Muscle of leg (tissue), 11 donors: Measurements from ENCODE around the gene TSPAN18. TPM values are rescaled to one million over a fixed set of nuclear protein-coding genes. Genes with fewer than 3 reads are reported as not detected.
A peak's percentile ranks its signal among the peaks of the same experiment; 100 is the strongest.

Experiments used
- DNase-seq: peaks from one replicate; pipeline ENCODE4 v3.0.0; 2013
- H3K27ac ChIP-seq: one replicate; pipeline ENCODE4 v1.5.1; 2013; ENCODE audit warnings: mild to moderate bottlenecking, low read length, control low read depth
- H3K27me3 ChIP-seq: one replicate; pipeline ENCODE4 v1.6.1; 2013; ENCODE audit warnings: low read length; ENCODE audit not compliant: control insufficient read depth, insufficient read depth
- H3K36me3 ChIP-seq: one replicate; pipeline ENCODE4 v1.6.1; 2013; ENCODE audit warnings: low read length; ENCODE audit not compliant: control insufficient read depth, insufficient read depth
- H3K4me1 ChIP-seq: one replicate; pipeline ENCODE4 v1.6.1; 2013; ENCODE audit warnings: low read length; ENCODE audit not compliant: control insufficient read depth, insufficient read depth
- H3K4me3 ChIP-seq: one replicate; pipeline ENCODE4 v1.5.1; 2013; ENCODE audit warnings: low read length, control low read depth
- H3K9me3 ChIP-seq: replicated peaks from 2 replicates; pipeline ENCODE4 v1.6.1; 2013; ENCODE audit warnings: low read depth, low read length; ENCODE audit not compliant: control insufficient read depth
- WGBS: methylation state at CpG from one replicate; pipeline ENCODE4 v1.1.5; 2013; ENCODE audit warnings: missing lambda C conversion rate; ENCODE audit not compliant: insufficient coverage; 5-methylcytosine and 5-hydroxymethylcytosine counted together
- polyA plus RNA-seq, 8 donors: library from polyadenylated mRNA; unstranded; fragments of 120-200 nt; gene quantifications; one replicate each; pipeline versions ENCODE4 v1.2.1 to v1.2.3, GENCODE V29; 2013; ENCODE audit warnings: inconsistent platforms in 1 of 8, low replicate concordance in 1 of 8; ENCODE audit not compliant: insufficient read length in 8 of 8, insufficient read depth in 1 of 8
- total RNA-seq: library from RNA; stranded (reverse); fragments of 120-200 nt; gene quantifications from one replicate; pipeline ENCODE4 v1.2.4, GENCODE V29; 2013

TSPAN18 gene
- total and polyA plus RNA-seq, 9 donors: 15.2 to 63.9 (median 44.0) TPM

DNA sequence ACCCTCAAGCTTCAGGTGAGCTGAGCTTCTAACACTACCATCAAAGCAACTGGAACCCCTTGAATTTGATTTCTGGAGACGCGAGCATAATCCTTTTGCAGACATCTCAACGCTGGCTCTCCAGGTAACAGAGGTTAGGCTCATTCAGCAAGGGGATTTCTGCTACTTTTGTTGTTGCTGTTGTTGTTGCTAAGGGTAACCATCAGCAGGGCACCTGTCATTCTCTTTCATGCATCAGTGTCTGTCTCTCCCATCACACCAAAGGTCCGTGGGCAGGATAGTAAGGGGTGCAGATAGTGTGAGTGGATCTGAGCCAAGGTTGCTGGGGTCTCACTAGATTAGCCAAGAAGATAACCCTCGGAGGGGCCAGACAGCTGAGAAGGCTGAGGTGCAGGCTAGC lies 133.6 kb downstream of the TSPAN18 start:
- WGBS: 89% methylated on average over 1 of the region's 5 CpGs
- Histone ChIP-seq H3K9me3 (no peaks in the 10 kb centered on the region), H3K27me3 (peaks cover 5% of the 10 kb centered on the region), H3K4me3 (no peak overlapping the region), H3K4me1 (peaks cover 28% of the 10 kb centered on the region), H3K36me3 (peaks cover 10% of the 10 kb centered on the region), H3K27ac (no peak overlapping the region)
- no peak for DNase-seq

DNA sequence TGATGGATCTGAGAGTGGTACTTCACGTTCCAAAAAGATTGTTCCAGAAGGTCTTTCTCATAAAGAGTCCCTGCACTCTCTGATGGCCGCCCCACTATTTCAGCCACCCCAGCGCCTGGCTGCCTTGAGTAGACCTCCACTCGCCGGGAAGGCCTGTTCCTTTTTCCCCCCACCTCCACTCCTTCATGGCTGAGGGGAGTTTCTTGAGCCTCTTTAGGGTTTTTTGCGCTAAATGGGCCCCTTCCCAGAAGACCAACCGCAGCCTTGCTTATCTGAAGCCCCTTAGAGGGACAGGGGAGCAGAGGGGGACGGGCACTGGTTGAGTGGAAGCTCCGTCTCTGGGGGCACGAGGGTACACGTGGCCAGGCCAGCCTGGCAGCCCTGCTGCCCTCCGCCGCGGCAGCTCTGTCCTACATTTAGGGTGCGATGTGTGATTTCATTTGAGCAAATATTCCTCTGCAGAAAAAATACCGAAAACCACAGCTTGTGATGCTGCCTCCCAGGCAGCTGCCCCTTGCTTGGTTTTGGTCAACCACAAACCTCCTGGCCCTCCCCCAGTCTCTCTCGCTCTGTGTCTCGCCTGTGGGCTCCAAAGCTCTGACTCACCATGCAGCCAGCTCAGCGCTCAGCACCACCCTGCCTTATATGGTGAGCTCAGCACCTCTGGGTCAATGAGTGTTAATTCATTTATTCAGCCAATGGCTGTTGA lies 135.2 kb downstream of the TSPAN18 start:
- H3K4me1 ChIP-seq: peaks cover 42% of the 10 kb centered on the region
- H3K4me3 ChIP-seq: no peak overlapping the region
- no peaks in the 10 kb centered on the region for H3K9me3 ChIP-seq
- DNase-seq: peak; percentile 66
- peaks cover 10% of the 10 kb centered on the region for H3K36me3 ChIP-seq
- peak overlapping the region; percentile 20 for H3K27ac ChIP-seq
- 75% methylated on average over 11 of the region's 19 CpGs for WGBS
- H3K27me3 ChIP-seq: peaks cover 5% of the 10 kb centered on the region

DNA sequence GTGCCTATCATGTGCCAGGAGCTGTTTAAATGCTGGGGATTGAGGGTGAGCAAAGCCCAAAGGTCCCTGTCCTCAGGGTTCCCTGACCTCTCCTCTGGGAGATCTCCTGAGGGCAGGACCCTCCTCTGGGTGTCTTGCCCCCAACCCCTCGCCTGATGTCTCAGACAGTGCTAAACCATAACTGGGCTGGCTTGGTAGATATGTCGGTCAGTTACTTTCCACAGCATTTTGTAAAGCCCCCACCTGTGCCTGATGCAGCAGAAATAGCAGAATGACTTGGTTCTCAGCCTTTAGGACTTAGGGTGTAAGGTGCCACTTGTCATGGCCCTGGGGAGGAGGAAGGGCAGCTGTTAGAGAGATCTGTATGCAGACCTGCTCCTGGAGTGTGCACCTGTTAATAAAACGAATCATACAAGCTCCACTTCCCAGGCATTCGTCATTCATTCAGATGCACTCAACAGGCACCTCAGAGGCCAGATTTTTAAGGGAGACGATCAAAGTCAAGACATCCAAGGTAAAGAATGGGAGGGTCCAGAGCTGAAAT lies 135.9 kb downstream of the TSPAN18 start:
- H3K4me3 ChIP-seq: no peak overlapping the region
- H3K4me1 ChIP-seq: peaks cover 44% of the 10 kb centered on the region
- H3K36me3 ChIP-seq: peaks cover 10% of the 10 kb centered on the region
- H3K27ac ChIP-seq: no peak overlapping the region
- H3K27me3 ChIP-seq: peaks cover 5% of the 10 kb centered on the region
- DNase-seq: no peak
- 76% methylated on average over 3 of the region's 5 CpGs for WGBS
- H3K9me3 ChIP-seq: no peaks in the 10 kb centered on the region

DNA sequence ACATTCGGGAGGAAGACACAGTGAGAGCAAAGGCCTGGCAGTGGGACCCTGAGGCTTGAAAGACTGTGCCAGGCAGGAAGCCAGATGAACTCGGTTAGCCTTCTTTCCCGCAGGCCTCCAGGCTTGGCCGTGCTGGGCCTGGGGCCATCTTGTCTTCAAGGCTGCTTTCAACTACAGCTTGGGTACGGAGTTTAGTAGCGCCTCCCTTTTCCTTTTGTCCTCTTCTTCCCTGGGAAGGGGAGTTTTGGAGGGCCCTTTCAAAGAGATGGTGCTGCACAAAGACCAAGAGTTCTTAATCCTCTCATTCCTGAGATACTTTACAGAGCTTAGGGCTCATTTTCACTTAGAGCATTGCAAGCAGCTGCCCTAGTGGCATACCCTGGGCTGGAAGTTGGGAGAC lies 136.5 kb downstream of the TSPAN18 start:
- Histone ChIP-seq H3K4me3 (no peak overlapping the region), H3K36me3 (peaks cover 8% of the 10 kb centered on the region), H3K27me3 (peaks cover 3% of the 10 kb centered on the region), H3K27ac (peak overlapping the region; percentile 24), H3K4me1 (peaks cover 46% of the 10 kb centered on the region), H3K9me3 (no peaks in the 10 kb centered on the region)
- WGBS: 69% methylated on average over 3 of the region's 6 CpGs
- DNase-seq: no peak

DNA sequence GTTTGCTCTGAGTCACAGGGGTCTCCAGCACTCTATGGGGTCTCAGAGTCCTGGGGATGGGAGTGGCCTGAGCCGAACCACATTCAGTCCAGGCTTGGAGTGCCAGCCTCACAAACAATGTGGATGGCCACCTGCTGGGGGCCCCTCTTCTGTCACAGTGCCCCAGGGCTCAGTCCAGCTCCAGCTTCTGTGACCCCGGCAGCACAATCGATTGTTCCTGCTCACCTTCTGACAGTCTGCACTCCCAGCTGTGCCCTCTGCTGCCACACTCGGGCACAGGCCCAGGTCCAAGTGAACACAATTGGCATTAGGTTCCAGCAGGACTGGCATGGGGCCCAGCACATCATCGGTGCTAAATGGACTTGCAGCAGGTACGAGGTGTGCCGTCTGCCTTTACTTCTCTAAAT lies 139.1 kb downstream of the TSPAN18 start:
- Histone ChIP-seq H3K36me3 (peaks cover 3% of the 10 kb centered on the region), H3K4me1 (peaks cover 51% of the 10 kb centered on the region), H3K9me3 (no peaks in the 10 kb centered on the region), H3K27ac (no peak overlapping the region), H3K4me3 (no peak overlapping the region), H3K27me3 (no peaks in the 10 kb centered on the region)
- no peak for DNase-seq
- WGBS: 71% methylated on average over 4 of the region's 7 CpGs

DNA sequence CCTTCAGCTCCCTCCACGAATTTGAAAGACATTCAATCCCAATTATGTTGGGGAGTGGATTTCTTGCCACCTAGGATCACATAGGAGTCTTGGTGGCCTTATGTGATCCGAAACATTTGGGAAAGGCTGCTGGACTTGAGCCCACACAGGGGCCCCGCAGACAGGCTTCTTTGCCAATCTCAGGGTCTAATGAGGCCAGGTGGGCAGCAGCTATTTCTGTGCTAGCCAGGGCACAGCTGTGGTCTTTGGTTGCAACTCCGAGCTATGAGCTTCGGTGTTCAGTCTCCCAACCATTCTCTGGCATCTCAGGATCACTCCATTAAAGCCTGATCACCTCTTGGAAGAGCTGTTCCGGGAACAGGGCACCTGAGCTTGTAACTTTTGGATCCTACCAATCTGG lies 139.5 kb downstream of the TSPAN18 start:
- WGBS: 70% methylated on average over 5 of the region's 6 CpGs
- no peaks in the 10 kb centered on the region for H3K9me3 ChIP-seq
- H3K36me3 ChIP-seq: peaks cover 3% of the 10 kb centered on the region
- no peak for DNase-seq
- no peaks in the 10 kb centered on the region for H3K27me3 ChIP-seq
- H3K4me3 ChIP-seq: no peak overlapping the region
- H3K4me1 ChIP-seq: peaks cover 51% of the 10 kb centered on the region
- H3K27ac ChIP-seq: no peak overlapping the region

DNA sequence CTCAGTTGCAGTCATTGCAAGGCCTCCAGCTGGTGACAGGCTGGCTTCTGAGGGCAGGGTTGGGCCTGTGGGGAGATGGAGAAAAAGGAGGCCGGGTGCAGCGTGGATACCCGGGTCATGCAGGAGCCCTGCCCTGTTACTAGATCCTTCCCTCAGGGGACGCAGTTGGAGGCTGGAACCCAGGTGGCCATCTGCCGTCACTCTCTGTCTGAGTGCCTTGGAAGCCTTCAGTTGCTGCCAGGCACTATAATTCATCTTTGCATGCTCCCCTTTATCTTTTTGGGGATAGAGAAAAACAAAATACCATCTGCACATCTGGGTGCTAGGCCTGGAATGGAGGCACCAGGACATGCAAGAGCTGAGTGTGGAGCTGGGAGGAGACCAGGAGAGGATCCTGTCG lies 141.3 kb downstream of the TSPAN18 start:
- peaks cover 36% of the 10 kb centered on the region for H3K4me1 ChIP-seq
- WGBS: 87% methylated on average over 5 of the region's 6 CpGs
- H3K4me3 ChIP-seq: no peak overlapping the region
- H3K9me3 ChIP-seq: no peaks in the 10 kb centered on the region
- DNase-seq: no peak
- no peaks in the 10 kb centered on the region for H3K36me3 ChIP-seq
- H3K27me3 ChIP-seq: no peaks in the 10 kb centered on the region
- H3K27ac ChIP-seq: no peak overlapping the region

DNA sequence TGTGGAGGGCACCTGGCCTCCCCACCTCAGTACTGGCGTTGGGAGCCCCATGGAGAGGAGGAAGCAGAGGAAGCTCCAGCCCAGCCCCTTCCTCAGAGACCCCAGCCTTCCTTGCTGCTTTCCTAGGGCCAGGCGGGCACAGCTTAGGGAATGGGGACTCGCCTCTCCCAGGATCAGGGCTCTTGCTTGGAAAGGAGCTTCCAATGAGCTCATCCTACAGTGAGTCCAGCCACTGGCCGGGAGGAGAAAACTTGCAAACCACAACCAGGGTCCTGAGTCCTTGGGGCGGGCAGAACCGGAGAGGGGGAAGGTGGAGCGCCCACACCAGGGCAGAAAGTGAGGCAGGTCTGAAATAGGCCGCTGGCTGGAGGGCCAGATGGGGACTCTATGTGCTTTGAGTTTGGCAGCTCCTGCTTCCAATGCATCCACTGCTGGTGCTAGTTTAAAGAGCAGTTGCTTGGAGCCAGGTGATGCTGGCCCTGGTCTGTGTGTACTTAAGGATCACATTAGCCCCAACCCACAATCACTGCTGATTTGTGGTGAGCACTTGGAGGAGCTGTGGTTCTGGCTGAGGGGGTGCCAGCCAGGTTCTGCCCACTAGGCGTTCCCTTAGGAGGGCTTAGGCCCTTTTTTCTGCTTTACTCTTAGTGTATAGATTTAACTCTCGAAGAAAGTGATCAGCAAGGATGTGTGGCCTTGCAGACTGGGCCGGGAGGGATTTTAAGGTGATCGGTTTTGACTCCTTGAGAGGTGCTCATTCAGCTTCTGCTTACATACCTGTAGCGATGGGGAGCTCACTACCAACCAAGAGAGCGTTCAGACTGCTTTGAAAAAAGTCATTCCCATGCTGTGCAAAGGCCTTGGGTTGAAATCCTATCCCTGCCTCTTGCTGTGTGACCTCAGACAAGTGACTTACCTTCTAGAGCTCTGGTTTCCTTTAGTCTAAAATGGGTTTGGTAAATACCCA lies 142.0 kb downstream of the TSPAN18 start:
- DNase-seq: no peak
- Histone ChIP-seq H3K36me3 (no peaks in the 10 kb centered on the region), H3K4me1 (peaks cover 29% of the 10 kb centered on the region), H3K27ac (no peak overlapping the region), H3K9me3 (no peaks in the 10 kb centered on the region), H3K27me3 (no peaks in the 10 kb centered on the region), H3K4me3 (no peak overlapping the region)
- WGBS: 79% methylated on average over 10 of the region's 14 CpGs

DNA sequence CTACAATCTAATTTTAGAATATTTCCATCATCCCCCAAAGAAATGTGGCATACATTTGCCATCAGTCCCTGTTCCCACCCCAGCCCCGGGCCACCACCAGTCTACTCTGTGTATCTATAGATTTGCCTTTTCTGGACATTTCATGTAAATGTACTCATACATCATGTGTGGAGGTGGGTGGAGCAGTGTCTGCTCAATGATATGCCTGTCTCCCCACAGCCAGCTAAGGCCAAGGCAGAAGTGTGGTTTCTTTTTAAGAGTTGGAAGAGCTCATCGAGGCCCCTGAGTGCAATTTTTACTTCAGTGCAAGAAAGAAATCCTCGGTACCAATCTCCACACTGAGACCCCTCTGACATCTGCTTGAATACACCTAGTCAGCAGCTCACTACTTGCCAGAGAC lies 143.4 kb downstream of the TSPAN18 start:
- no peak for DNase-seq
- H3K27ac ChIP-seq: no peak overlapping the region

DNA sequence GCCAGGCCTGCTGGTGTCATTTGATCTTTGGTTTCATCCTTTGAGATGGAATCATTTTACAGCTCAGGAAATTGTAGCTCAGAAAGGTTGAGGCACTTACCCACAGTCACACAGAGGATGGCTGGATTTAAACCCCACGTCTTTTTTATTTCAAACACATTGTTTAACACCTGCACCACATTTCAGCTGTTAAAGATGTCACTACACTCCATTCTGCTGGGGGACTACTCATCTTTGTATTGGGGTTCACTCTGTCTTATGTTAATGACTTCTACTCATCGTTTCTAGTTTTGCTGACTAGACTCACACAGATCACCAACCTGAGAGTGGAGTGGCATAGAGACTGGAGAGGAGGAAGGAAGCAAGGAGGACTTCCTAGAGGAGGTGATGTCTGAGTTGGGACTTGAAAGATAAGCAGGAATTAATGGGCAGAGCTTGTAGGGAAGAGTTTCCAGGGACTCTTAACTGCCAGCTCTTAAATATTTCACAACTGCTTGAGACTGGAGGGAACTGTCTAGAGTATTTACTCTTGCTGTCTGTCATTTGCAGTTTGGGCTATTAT lies 143.9 kb downstream of the TSPAN18 start:
- no peak overlapping the region for H3K4me3 ChIP-seq
- no peaks in the 10 kb centered on the region for H3K27me3 ChIP-seq
- H3K36me3 ChIP-seq: no peaks in the 10 kb centered on the region
- H3K27ac ChIP-seq: no peak overlapping the region
- no peaks in the 10 kb centered on the region for H3K9me3 ChIP-seq
- peaks cover 25% of the 10 kb centered on the region for H3K4me1 ChIP-seq
- WGBS: 43% methylated on average over 1 of the region's 2 CpGs
- no peak for DNase-seq

More for the DNA sequence above, 143.4 kb downstream of the TSPAN18 start:
- H3K4me3 ChIP-seq: no peak overlapping the region
- no CpG with 5 or more reads among the region's 3 CpGs for WGBS
- no peaks in the 10 kb centered on the region for H3K36me3 ChIP-seq
- no peaks in the 10 kb centered on the region for H3K9me3 ChIP-seq
- H3K4me1 ChIP-seq: peaks cover 28% of the 10 kb centered on the region
- H3K27me3 ChIP-seq: no peaks in the 10 kb centered on the region
